Activated naive CD8-positive, alpha-beta T cell treated with anti-CD3 and anti-CD28 coated beads, Interleukin-2, amount 50 U/mL, for 16 hours (primary cell): ENCODE results near the gene SAMD11.

Experiments
- DNase-seq: peaks from one replicate; pipeline ENCODE4 v3.0.0-alpha.2; 2020; ENCODE audit warnings: low read depth, low spot score

SAMD11 gene

GRCh38 chr1:916173-917075 is 7.3 kb upstream of the SAMD11 start:
- DNase-seq = no peak

GRCh38 chr1:917076-917459 is 6.7 kb upstream of the SAMD11 start:
- no peak for DNase-seq

GRCh38 chr1:917466-918091 is 6.1 kb upstream of the SAMD11 start:
- DNase-seq = no peak

GRCh38 chr1:918353-918752 is 5.4 kb upstream of the SAMD11 start:
- no peak for DNase-seq

- no peak for DNase-seq
Measured at GRCh38 chr1:918843-919242, 4.9 kb upstream of the SAMD11 start.

- DNase-seq = no peak
Measured at GRCh38 chr1:919271-919872, 4.4 kb upstream of the SAMD11 start.

- DNase-seq = no peak
Measured at GRCh38 chr1:920010-920409, 3.7 kb upstream of the SAMD11 start.

- no peak for DNase-seq
Measured at GRCh38 chr1:920521-920920, 3.2 kb upstream of the SAMD11 start.

- no peak for DNase-seq
Measured at GRCh38 chr1:921011-921837, 2.5 kb upstream of the SAMD11 start.

GRCh38 chr1:923991-924655 is 400 bp downstream of the SAMD11 start:
- DNase-seq = no peak

- no peak for DNase-seq
Measured at GRCh38 chr1:924656-925560, 1.2 kb downstream of the SAMD11 start.

- DNase-seq = no peak
Measured at GRCh38 chr1:925561-926421, 2.1 kb downstream of the SAMD11 start.

GRCh38 chr1:927234-927633 is 3.5 kb downstream of the SAMD11 start:
- no peak for DNase-seq

GRCh38 chr1:927748-928147 is 4.0 kb downstream of the SAMD11 start:
- DNase-seq = no peak

- DNase-seq = no peak
Measured at GRCh38 chr1:928825-929661, 5.3 kb downstream of the SAMD11 start.

- no peak for DNase-seq
Measured at GRCh38 chr1:929712-930632, 6.2 kb downstream of the SAMD11 start.

- no peak for DNase-seq
Measured at GRCh38 chr1:930633-931138, 7.0 kb downstream of the SAMD11 start.
